ENCODE measurements around the gene SELENOS. TPM values are rescaled to one million over a fixed set of nuclear protein-coding genes. Genes with fewer than 3 reads are reported as not detected.

SELENOS gene
- total and polyA plus RNA-seq, 2 donors (not counting 3 experiments of a cell fraction or from before 2014, with no cell fraction given), result 70.4 to 101 TPM

GRCh38 chr15:101269479-101270223 lies 7.6 kb downstream of the SELENOS start:
- Histone ChIP-seq H2AFZ (ENCODE audit: low read depth, low read length) (no peak overlapping the region), H3K4me1 (ENCODE audit: control insufficient read depth, extremely low read depth, insufficient read depth, low read length) (peaks cover 7% of the 10 kb centered on the region), H3K27ac (ENCODE audit: insufficient read depth, low read depth, low read length) (no peak overlapping the region), H4K20me1 (replicated peaks; ENCODE audit: control insufficient read depth, extremely low read depth, insufficient read depth, low read length) (no peaks in the 10 kb centered on the region), H3K4me3 (replicated peaks in 1 of 3; ENCODE audit: insufficient read depth in 1 of 3, low read depth in 1 of 3, low read length in 3 of 3) (no peak overlapping the region), H3K9me1 (replicated peaks; ENCODE audit: control insufficient read depth, extremely low read depth, insufficient read depth, low read length) (no peaks in the 10 kb centered on the region), H3K4me2 (ENCODE audit: insufficient read depth, low read length) (no peak overlapping the region), H3K9ac (replicated peaks; ENCODE audit: extremely low read depth, insufficient read depth, low read length) (no peak overlapping the region), H3K36me3 (ENCODE audit: control insufficient read depth in 2 of 2, extremely low read depth in 1 of 2, insufficient read depth in 2 of 2, low read length in 2 of 2) (peaks cover 20 to 27% of the 10 kb centered on the region in 2 experiments), H3K9me3 (replicated peaks; ENCODE audit: control insufficient read depth, insufficient read depth, low read length) (no peaks in the 10 kb centered on the region), H3K79me2 (ENCODE audit: control insufficient read depth, insufficient read depth, low read length) (peaks cover 2% of the 10 kb centered on the region), H3K27me3 (ENCODE audit: control insufficient read depth in 2 of 2, insufficient read depth in 2 of 2, low read length in 2 of 2) (no peaks in the 10 kb centered on the region)
- dilution Hi-C loops (cut with MboI; ENCODE audit: extremely low pct_ligation_motif_present, low sequenced_read_pairs), result no loop called here
- intact Hi-C loops (cut with micrococcal nuclease), result no loop called here
- TF ChIP-seq, protein P1, sequence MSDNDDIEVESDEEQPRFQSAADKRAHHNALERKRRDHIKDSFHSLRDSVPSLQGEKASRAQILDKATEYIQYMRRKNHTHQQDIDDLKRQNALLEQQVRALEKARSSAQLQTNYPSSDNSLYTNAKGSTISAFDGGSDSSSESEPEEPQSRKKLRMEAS (IDR thresholded peaks at IDR 0.05; ENCODE audit: insufficient read depth, insufficient read length), result peak; percentile 37
- TF ChIP-seq GATA2 (IDR thresholded peaks at IDR 0.05; ENCODE audit: insufficient read depth, insufficient read length, low read depth, low read length), result no peak
- no peak for TF ChIP-seq FOS (IDR thresholded peaks at IDR 0.05; ENCODE audit: borderline replicate concordance, insufficient read depth, low read length)
- peak; percentile 30 for TF ChIP-seq POLR2A (IDR thresholded peaks at IDR 0.05; ENCODE audit: low read depth, low read length)
- no peak for TF ChIP-seq EZH2 (IDR thresholded peaks at IDR 0.05; ENCODE audit: borderline replicate concordance, low read depth, low read length, severe bottlenecking)
- TF ChIP-seq JUN (IDR thresholded peaks at IDR 0.05; ENCODE audit: borderline replicate concordance, insufficient read depth, insufficient read length, low read depth), result no peak
- no peak for TF ChIP-seq MYC (IDR thresholded peaks at IDR 0.05; ENCODE audit: low read depth, low read length)
- TF ChIP-seq POLR2AphosphoS5 (IDR thresholded peaks at IDR 0.05; ENCODE audit: insufficient read depth, low read depth, low read length), result peak; percentile 15
- TF ChIP-seq, protein P2, sequence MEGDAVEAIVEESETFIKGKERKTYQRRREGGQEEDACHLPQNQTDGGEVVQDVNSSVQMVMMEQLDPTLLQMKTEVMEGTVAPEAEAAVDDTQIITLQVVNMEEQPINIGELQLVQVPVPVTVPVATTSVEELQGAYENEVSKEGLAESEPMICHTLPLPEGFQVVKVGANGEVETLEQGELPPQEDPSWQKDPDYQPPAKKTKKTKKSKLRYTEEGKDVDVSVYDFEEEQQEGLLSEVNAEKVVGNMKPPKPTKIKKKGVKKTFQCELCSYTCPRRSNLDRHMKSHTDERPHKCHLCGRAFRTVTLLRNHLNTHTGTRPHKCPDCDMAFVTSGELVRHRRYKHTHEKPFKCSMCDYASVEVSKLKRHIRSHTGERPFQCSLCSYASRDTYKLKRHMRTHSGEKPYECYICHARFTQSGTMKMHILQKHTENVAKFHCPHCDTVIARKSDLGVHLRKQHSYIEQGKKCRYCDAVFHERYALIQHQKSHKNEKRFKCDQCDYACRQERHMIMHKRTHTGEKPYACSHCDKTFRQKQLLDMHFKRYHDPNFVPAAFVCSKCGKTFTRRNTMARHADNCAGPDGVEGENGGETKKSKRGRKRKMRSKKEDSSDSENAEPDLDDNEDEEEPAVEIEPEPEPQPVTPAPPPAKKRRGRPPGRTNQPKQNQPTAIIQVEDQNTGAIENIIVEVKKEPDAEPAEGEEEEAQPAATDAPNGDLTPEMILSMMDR (IDR thresholded peaks at IDR 0.05; ENCODE audit: extremely low read depth in 1 of 2, insufficient read depth in 1 of 2, low read depth in 1 of 2, low read length in 2 of 2), result peak; percentile 22 to 50
- no TSS peak for BruUV-seq (replicated peaks)
- POLR2A ChIA-PET, result no interaction called here
- DNase-seq (ENCODE audit: low read depth, low spot score) (no peak), FAIRE-seq (peak; percentile 26)
- CTCF ChIA-PET, result interaction anchor here (1.1 kb wide), 1 partner anchor 254 kb away, joined by 5 read pairs; no protein-coding TSS in a partner anchor
